ENCODE data around the gene GATA1.

The GATA1 gene

DNA sequence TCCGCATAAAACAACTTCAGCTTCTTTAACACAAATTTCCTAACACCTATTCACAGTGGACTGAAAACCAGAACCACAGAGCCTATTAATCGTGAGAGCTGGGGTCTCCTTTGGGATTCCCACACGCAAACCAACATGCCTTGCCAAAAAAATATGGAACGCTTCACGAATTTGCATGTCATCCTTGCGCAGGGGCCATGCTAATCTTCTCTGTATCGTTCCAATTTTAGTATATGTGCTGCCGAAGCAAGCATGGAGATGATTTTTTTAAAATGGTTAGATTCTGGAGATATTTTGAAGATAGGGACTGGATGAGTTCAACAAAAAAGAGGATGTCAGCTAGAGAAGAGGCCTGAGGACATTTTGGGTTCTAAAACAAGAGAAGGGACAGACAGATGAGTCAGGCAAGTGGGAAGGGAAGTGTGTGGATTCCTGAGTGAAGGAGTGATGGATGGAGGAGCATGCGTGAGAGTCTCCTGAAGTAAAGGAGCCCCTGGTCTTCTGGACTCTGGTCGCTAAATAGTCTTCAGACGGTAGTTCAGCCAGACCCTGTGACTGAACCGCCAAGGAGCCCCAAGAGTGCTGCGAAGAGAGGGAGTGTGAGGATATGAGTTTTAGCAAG is 9.5 kb upstream of the GATA1 start:
- Histone ChIP-seq H3K27ac (no peak overlapping the region), H3K27me3 (ENCODE audit: insufficient read depth, low read depth, severe bottlenecking) (peaks cover 5% of the 10 kb centered on the region), H3K9me3 (ENCODE audit: severe bottlenecking) (no peaks in the 10 kb centered on the region), H3K36me3 (no peaks in the 10 kb centered on the region), H3K4me3 (ENCODE audit: low read depth, low read length) (no peak overlapping the region)
- TF ChIP-seq CTCF (IDR thresholded peaks at IDR 0.05; ENCODE audit: low read depth, low read length): no peak
- no peak for DNase-seq

- Histone ChIP-seq H3K36me3 (no peaks in the 10 kb centered on the region), H3K27me3 (ENCODE audit: insufficient read depth, low read depth, severe bottlenecking) (peaks cover 3% of the 10 kb centered on the region), H3K27ac (no peak overlapping the region), H3K9me3 (ENCODE audit: severe bottlenecking) (no peaks in the 10 kb centered on the region), H3K4me3 (ENCODE audit: low read depth, low read length) (no peak overlapping the region; the same call in 1 of the 2 replicates)
- TF ChIP-seq CTCF (IDR thresholded peaks at IDR 0.05; ENCODE audit: low read depth, low read length): no peak
- peak; percentile 16 for DNase-seq
Observed at GRCh38 chrX:48779399-48779798, 7.0 kb upstream of the GATA1 start.

- Histone ChIP-seq H3K9me3 (ENCODE audit: severe bottlenecking) (no peaks in the 10 kb centered on the region), H3K4me3 (ENCODE audit: low read depth, low read length) (no peak overlapping the region), H3K27me3 (ENCODE audit: insufficient read depth, low read depth, severe bottlenecking) (peaks cover 5% of the 10 kb centered on the region), H3K36me3 (no peaks in the 10 kb centered on the region), H3K27ac (no peak overlapping the region)
- no peak for TF ChIP-seq CTCF (IDR thresholded peaks at IDR 0.05; ENCODE audit: low read depth, low read length)
- DNase-seq: no peak
Observed at GRCh38 chrX:48781705-48782104, 4.7 kb upstream of the GATA1 start.

DNA sequence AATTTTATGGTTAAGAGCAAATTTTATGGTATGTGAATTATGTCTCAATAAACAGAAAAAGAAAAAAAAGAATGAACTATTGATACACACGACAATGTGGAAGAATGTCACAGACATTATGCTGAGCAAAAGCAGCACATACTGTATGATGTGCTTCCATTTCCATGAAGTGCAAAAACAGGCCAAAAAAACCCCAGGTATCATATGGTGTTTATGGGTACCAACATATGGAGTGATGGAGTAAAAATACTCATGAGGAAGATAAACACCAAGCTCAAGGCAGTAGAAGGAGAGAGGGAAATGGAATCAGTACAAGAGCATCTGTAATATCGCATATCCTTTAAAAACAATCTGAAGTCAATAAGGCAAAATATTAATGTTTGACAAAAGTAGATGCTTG is 4.2 kb upstream of the GATA1 start:
- Histone ChIP-seq H3K9me3 (ENCODE audit: severe bottlenecking) (no peaks in the 10 kb centered on the region), H3K27me3 (ENCODE audit: insufficient read depth, low read depth, severe bottlenecking) (peaks cover 5% of the 10 kb centered on the region), H3K4me3 (ENCODE audit: low read depth, low read length) (no peak overlapping the region), H3K27ac (no peak overlapping the region), H3K36me3 (no peaks in the 10 kb centered on the region)
- DNase-seq: no peak
- no peak for TF ChIP-seq CTCF (IDR thresholded peaks at IDR 0.05; ENCODE audit: low read depth, low read length)

DNA sequence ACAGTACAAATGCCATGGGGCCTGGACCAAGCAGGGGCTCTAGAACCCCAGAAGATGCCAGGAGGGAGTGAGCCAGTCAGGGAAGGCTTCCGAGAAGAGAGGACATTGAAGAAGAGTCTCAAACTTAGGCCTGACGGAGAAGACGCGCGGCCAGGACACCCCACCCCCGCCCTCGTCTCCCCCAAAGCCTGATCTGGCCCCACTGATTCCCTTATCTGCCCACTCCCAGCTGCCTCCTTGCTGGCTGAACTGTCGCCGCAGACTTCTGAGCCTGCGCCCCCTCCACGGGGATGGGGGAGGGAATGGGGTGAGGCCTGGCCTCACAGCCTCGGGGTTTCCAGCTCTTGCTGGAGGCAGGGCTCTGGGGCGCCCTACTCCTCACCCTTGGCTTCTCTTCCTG is 3.6 kb upstream of the GATA1 start:
- H3K4me3 ChIP-seq (ENCODE audit: low read depth, low read length): no peak overlapping the region
- DNase-seq: no peak
- no peaks in the 10 kb centered on the region for H3K36me3 ChIP-seq
- peaks cover 5% of the 10 kb centered on the region for H3K27me3 ChIP-seq (ENCODE audit: insufficient read depth, low read depth, severe bottlenecking)
- TF ChIP-seq CTCF (IDR thresholded peaks at IDR 0.05; ENCODE audit: low read depth, low read length): no peak
- H3K9me3 ChIP-seq (ENCODE audit: severe bottlenecking): no peaks in the 10 kb centered on the region
- no peak overlapping the region for H3K27ac ChIP-seq

DNA sequence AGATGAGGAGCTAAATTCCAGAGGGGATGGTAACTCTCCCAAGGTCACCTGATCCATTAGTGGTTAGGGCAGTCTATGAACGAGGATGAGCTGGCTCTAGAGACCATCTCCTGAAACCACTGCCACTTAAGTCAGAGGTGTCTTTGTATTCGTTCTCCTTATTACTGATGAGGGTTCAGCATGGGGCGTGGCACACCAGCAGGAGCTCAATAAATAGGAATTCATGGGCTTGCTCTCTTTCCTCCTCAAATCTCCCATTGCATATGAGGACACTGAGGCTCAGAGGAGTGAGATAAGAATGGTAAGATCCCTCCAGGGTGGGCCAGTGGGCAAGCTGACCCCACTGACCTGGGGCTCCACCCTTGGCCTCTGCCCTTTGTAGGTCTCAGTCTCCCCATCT is 1.7 kb upstream of the GATA1 start:
- no peak for TF ChIP-seq CTCF (IDR thresholded peaks at IDR 0.05; ENCODE audit: low read depth, low read length)
- Histone ChIP-seq H3K4me3 (ENCODE audit: low read depth, low read length) (no peak overlapping the region), H3K9me3 (ENCODE audit: severe bottlenecking) (no peaks in the 10 kb centered on the region), H3K36me3 (no peaks in the 10 kb centered on the region), H3K27me3 (ENCODE audit: insufficient read depth, low read depth, severe bottlenecking) (peaks cover 5% of the 10 kb centered on the region), H3K27ac (no peak overlapping the region)
- DNase-seq: no peak

All from WERI-Rb-1 (cell line).